Activated T-cell treated with anti-CD3 and anti-CD28 coated beads, Interleukin-2, amount 50 U/mL, for 1 hour (primary cell): ENCODE results near the gene VOPP1.
"Not testable (repeated sequence)": the region's sequence is repeated elsewhere in the genome, so short reads cannot be mapped to it uniquely, and the experiment has no call there.

Experiments used
- DNase-seq: peaks from one replicate; pipeline ENCODE4 v3.0.0-alpha.2; 2020

Gene VOPP1

GRCh38 chr7:55484834-55485233, 87.5 kb downstream of the VOPP1 start:
- DNase-seq = no peak

- DNase-seq = no peak
Measured at GRCh38 chr7:55484241-55484640, 88.1 kb downstream of the VOPP1 start.

DNA sequence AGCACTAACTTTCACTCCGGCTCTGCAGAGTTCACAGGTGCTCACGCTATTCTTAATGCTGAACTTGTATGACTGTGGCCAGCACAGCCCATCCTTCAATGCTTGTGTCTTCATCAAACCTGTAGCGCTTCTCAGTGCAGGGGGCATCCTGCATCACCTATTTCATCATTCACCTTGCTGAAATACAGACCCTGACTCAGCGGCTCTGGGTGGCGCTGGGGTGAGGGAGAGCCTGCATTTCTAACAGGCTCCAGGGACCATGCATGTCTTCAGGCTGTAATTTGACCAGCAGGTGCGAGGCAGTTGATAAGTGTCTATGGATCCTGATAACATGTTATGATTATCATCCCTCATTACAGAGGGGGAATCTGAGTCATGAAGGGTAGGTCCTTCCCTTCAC, 89.3 kb downstream of the VOPP1 start:
- DNase-seq = no peak

- no peak for DNase-seq
Measured at GRCh38 chr7:55481155-55481554, 91.1 kb downstream of the VOPP1 start.

DNA sequence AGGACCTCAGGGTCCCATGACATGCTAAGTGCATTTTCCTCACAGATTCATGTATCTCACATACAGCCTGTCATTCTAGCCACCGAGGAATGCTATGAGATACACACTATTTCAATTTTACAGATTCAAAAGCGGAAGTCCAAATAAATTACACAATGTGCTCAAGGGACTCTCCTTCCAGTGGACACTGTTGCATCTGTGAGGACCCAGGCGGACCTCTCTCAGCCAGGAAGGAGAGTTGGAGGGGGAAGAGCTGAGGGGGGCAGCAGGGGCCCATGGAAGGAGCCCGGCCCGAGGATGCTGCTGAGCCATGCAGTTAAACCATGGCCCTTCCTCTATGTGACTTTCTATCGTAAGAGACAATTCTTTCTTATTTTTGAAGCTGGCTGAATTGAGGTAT, 93.6 kb downstream of the VOPP1 start:
- no peak for DNase-seq

GRCh38 chr7:55477781-55478374, 94.4 kb downstream of the VOPP1 start:
- no peak for DNase-seq

DNA sequence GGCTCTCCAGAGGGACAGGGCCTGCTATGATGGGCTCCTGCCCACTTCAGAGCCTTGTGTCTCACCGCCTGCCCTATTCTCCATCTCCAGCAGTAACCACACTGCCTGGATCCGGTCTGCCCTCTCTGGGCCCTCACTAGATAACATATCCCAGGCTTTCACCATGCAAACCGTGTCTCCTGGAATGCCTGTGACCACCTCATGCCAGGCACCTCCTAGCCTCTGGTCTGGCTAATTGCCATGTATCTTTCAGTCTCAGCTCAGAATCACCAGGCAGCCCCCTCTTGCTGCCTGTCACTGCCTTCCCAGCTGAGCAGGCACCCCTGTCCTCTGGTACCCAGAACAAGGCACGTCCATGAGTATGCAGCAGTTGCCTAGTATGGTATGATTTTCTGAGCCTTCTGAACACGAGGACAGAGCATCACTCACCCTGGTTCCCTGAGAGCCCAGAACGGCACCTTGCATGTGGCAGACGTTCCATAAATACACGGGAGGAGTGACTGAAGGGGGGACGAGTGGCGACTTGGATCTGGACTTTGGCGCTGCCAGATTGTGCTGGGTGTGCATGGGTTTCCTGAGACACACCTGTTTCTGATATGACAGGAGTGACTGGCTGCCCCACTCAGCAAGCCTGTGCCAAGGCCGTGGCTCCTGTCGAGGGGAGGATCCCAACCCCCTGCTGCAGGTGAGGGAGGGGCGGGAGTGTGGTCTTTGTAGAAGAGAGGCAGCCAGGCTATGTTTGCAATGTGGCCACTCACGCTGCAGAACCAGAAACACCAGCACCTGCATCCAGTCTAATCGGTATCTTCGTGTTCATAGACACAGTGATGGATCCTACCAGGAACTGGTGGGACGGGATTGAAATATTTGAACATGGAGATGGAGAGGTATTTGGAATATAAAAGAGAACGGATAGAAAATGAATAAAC, 95.2 kb downstream of the VOPP1 start:
- DNase-seq = no peak

GRCh38 chr7:55475855-55476803, 96.2 kb downstream of the VOPP1 start:
- no peak for DNase-seq

GRCh38 chr7:55474944-55475854, 97.1 kb downstream of the VOPP1 start:
- no peak for DNase-seq

DNA sequence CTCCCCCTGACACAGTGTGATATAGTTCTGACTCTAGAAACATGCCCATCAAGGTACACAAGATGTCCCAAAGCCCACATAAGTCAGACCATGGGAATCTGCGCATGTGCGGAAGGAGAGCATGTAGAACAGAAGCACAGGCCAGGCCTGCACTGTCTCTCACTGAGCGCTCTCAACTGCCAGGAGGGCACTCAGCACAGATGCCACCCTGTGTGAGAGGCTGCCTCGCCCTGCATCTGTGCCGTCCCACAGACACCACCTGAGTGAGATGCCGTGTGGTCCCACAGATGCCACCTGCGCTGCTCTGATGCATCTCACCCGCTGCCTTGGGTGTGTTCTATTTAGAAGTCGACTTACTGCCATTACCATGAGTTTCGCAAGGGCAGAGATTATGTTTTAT, 98.4 kb downstream of the VOPP1 start:
- no peak for DNase-seq

- no peak for DNase-seq
Measured at GRCh38 chr7:55472928-55473725, 99.2 kb downstream of the VOPP1 start.

DNA sequence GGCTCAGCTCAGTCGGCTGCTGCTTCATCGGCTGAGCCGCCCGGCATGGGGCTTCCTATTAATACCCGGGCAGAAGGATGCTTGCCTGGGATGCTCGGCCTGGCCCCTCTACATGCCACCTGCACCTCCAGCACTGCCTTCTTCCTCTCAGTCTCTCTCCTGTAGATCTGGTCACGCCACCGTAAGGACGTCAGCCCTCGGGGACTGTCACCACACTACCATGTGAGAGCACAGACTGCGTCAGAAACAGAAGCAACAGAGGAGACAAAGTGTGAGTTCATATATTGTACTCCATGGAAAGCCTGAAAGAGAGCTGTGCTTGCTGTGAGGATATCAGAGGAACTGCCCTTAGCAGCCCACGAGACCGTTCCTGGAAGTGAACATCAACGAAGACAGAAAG, 99.9 kb downstream of the VOPP1 start:
- DNase-seq = not testable (repeated sequence)

DNA sequence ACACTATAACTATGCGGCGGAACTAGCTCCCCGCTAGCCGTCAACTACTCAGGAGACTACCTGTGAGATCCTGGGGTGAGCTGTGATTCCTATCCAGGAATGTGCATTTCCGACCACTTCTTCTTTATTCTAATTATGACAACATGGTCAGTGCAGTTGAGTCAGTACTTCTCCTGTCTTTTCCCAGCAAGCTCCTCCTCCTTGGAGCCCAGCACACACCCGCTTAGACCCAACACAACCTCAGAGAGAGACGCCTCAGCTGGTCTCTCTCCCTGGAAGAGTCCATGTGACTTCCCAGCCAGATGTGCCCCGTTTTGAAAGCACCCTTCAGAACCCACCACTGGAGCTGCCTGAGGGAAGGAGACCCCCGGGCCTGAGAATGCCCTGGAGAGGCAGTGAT, 100.7 kb downstream of the VOPP1 start:
- not testable (repeated sequence) for DNase-seq

- no peak for DNase-seq
Measured at GRCh38 chr7:55470261-55470660, 102.0 kb downstream of the VOPP1 start.

DNA sequence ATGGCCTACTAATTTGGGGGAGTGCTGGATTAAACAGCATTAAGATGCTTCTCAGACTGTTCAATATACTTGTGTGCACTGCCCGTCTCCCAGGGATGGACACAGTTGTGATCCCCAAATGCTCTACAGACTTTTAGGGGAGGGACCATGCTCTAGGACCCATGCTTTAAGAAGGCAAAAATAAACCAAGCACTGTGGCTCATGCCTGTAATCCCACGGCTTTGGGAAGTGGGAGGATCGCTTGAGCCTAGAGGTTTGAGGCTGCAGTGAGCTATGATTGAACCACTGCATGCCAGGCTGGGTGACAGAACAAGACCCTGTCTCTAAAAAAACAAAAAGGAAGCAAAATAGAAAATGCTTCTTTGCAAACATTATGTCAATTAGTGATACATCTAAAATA, 102.6 kb downstream of the VOPP1 start:
- no peak for DNase-seq

DNA sequence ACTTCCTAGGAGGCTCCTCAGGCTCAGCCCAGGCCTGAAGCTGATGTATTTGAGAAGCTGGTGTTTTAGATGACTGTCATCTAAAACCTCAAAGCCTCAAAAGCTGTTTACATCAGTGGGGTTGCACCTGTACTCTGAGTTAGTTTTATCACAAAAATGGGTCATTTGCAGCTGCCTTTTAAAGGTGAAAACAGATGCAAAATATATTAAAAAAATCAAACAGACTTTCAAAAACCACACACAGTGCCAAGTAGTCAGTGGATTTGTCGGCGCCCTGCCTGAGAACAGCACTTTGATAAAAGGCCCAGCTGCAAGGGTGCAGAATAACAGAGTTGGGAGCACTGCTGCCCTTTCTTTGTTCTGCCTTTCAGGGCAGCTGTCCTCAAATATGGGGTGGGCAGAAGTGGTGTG, 103.0 kb downstream of the VOPP1 start:
- no peak for DNase-seq

DNA sequence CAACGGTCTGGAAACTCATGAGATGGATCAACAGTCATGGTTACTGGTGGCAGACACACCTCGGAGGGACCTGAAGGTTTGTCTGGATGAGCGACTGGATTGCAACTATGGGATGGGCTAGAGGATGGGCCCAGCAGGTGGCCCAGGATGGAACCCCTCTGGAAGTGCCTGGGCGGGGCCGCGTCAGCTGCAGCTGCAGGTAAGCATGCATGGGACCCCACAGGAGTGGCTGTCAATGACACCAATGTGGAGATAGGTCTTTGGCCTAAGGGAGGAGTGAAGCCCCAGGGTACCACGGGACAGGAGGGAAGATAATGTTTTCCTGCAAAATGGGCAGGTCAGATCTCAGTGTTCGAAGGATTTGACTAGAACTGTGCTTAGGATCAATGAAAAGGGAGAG, 103.8 kb downstream of the VOPP1 start:
- DNase-seq = no peak

- no peak for DNase-seq
Measured at GRCh38 chr7:55467047-55467593, 105.2 kb downstream of the VOPP1 start.

DNA sequence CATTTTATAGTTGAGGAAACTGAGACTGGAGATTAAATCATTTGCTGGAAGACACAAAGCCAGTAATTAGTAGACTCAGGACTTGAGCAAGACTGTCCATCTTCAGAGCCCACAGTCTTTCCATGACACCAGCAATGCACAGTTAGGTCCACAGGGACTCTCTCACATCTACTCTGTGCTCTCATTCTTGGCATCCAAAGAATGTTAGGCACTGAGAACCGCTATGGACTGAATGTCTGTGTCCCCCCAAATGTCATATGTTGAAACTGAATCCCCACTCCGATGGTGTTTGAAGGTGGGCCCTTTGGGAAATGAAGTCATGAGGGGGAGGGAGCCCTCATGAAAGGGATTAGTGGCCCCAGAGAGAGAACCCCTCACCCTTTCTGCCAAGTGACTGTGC, 106.6 kb downstream of the VOPP1 start:
- no peak for DNase-seq

DNA sequence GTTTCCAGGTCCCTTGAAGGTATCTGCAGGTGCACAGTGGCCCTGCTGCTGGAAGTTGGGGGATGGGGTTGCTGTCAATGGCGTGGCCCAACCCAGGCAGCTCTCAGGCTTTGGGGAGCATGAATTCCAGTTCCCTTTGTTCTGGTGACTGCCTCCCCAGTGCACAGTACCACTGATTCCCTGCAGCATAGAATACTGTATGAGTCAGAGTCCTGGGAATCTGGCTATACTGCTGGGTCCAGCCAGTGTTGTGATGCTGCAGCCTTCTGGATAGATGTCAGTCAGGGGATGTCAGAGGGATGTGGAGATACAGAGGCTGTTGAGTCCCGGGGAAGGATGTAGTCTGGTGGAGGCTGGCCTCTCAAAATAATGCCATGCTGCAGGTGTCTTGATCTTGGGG, 107.9 kb downstream of the VOPP1 start:
- no peak for DNase-seq

DNA sequence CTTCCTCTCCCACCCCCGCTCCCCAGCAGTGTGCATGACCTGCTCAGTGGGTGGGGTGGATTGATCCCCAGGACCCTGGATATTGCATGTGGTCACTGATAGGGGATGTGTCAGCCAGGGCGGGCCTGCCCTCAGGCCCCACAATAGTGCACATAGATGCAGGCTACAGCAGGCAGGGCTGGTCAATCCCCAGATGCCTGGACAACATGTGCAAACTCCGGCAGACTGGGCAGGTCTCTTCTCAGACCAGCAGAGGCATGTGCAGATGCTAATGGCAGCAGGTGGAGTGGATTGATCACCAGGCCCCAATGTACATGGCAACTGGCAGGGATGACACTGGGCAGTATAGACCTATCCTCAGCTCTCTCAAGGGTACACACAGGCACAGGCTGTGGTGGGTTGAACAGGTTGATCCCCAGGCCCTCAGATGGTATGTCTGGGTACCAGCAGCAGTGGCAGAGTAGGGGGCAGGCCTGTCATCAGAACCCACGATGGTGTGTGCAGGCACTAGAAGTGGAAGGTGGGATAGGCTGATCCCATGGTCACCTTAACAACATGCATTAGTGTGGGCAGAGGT, 108.5 kb downstream of the VOPP1 start:
- DNase-seq = no peak
